HG03457 (cell line): ENCODE measurements around the gene HEPH.
"Not testable (repeated sequence)": the region's sequence is repeated elsewhere in the genome, so short reads cannot be mapped to it uniquely, and the experiment has no call there.

Experiments used
- ATAC-seq: cut with Tn5 transposase; IDR thresholded peaks from one replicate; pipeline ENCODE4 v1.9.1; 2021; ENCODE audit warnings: moderate number of reproducible peaks; ENCODE audit not compliant: unreplicated experiment

The HEPH gene

GRCh38 chrX:66200855-66201795, 37.1 kb downstream of the HEPH start:
- no peak for ATAC-seq

- no peak for ATAC-seq
These were observed 39.1 kb downstream of the HEPH start for GRCh38 chrX:66203114-66203513.

DNA sequence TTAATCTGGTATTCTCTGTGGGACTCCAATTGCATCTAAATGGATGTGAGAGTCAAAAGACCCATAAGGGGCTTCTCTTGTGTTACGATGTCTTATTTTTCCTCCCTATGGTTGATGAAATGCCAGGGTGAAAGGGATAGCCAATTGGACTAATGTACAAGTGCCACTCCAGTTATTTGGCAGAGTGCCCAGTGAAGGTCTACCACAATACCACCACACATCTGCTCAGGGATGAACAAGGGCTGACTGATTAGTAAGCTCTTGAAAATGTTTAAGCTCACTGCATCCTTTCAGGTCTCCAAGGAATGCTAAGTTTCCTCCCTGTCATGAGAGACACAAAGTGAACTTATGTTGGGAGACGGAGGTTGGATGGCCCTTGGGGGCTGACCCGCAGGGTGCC, 57.8 kb downstream of the HEPH start:
- ATAC-seq: no peak

- ATAC-seq: no peak
These were observed 68.2 kb downstream of the HEPH start for GRCh38 chrX:66232296-66232695.

DNA sequence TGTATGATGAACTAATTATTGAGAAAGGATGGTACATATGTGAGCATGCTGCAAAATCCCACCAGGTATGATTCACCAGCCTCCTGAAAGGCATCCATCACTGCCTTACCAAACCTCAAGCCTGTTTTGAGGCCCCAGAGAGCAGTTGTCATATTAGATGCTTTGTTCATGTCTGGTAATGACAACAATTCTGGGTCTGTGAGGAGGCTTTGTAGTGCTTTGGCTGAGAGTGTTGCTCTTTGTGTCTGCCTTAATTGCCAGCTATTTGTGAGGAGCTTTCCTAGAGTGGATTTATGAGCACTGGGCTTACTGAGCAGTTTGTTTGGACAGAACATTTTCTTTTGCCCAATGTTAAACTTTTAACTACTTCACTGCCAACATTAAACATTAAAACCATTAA, 69.2 kb downstream of the HEPH start:
- ATAC-seq: no peak

DNA sequence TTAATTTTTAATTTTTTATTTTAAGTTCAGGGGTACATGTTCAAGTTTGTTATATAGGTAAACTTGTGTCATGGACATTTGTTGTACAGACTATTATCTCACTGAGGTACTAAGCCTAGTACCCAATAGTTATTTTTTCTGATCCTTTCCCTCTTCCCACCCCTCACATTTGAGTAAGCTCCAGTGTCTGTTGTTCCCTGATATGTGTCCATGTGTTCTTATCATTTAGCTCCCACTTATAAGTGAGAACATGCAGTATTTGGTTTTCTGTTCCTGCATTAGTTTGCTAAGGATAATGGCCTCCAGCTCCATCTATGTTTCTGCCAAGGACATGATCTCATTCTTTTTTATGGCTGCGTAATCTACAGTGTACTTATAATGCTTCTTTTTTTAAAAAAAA, 69.9 kb downstream of the HEPH start:
- not testable (repeated sequence) for ATAC-seq

- no peak for ATAC-seq
These were observed 91.4 kb downstream of the HEPH start for GRCh38 chrX:66255359-66255967.

- no peak for ATAC-seq
These were observed 98.8 kb downstream of the HEPH start for GRCh38 chrX:66262807-66263206.
